ENCODE data around the gene DNM3.

Gene DNM3

DNA sequence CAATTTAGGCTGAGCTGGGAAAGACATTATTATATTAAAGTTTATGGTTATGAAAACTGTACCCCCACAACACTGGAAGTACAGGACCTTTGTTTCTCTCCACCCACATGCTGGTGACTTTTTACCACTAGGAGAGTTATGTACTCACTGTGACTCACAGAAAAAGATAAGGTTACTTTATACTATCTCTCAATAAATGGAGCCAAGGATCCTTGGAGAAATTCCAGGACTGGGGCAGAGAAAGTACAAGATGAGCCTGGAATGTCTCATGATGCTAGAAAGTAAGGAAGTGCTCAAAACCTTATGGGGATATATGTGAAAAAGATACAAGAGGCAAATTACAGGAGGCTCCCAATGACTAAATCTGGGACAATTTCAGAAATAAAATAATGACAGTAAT lies 515.3 kb downstream of the DNM3 start:
- no peak for TF ChIP-seq RAD21 (IDR thresholded peaks at IDR 0.05; ENCODE audit: low read depth)
- TF ChIP-seq, protein P1, sequence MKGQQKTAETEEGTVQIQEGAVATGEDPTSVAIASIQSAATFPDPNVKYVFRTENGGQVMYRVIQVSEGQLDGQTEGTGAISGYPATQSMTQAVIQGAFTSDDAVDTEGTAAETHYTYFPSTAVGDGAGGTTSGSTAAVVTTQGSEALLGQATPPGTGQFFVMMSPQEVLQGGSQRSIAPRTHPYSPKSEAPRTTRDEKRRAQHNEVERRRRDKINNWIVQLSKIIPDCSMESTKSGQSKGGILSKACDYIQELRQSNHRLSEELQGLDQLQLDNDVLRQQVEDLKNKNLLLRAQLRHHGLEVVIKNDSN (IDR thresholded peaks at IDR 0.05), result no peak
- no peak for TF ChIP-seq TAF1 (IDR thresholded peaks at IDR 0.05; ENCODE audit: low read depth)

DNA sequence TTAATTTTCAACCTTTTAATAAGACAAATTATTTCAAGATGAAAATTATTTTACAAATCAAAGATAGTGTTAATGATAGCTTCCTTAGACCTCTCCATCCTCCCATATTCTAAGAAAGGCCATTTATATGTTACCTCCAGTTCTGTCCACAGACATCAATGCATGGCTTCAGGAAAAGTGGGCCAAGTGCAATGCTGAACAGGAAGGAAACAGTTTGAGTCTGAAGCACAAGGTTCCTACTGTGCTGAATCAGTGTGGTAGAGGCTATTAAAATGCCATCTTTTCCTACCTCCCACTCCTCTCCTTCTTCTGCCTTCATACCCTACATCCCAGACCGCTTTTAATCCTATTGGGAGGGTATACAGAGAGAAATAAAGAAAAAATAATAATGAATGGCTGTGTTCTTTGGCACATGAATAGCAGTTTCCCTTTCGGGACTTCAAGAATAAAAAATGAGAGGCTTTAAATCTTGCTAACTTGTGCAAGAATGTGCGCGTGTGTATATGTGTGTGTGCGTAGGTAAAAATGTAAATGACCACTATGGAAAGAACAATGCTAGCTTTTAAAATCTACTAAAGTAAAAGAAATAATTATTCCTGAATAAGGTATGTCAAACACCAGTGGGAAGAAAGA lies 516.6 kb downstream of the DNM3 start:
- TF ChIP-seq EP300 (IDR thresholded peaks at IDR 0.05; ENCODE audit: borderline replicate concordance), result no peak
- no peak for TF ChIP-seq CREB1 (IDR thresholded peaks at IDR 0.05; ENCODE audit: low read depth)
- TF ChIP-seq NFIC (IDR thresholded peaks at IDR 0.05), result no peak
- TF ChIP-seq EGR1 (IDR thresholded peaks at IDR 0.05), result no peak
- TF ChIP-seq, protein P1 (IDR thresholded peaks at IDR 0.05), result no peak
- TF ChIP-seq TEAD4 (IDR thresholded peaks at IDR 0.05), result no peak; the same call in 1 of the 2 replicates
- TF ChIP-seq, protein P2, sequence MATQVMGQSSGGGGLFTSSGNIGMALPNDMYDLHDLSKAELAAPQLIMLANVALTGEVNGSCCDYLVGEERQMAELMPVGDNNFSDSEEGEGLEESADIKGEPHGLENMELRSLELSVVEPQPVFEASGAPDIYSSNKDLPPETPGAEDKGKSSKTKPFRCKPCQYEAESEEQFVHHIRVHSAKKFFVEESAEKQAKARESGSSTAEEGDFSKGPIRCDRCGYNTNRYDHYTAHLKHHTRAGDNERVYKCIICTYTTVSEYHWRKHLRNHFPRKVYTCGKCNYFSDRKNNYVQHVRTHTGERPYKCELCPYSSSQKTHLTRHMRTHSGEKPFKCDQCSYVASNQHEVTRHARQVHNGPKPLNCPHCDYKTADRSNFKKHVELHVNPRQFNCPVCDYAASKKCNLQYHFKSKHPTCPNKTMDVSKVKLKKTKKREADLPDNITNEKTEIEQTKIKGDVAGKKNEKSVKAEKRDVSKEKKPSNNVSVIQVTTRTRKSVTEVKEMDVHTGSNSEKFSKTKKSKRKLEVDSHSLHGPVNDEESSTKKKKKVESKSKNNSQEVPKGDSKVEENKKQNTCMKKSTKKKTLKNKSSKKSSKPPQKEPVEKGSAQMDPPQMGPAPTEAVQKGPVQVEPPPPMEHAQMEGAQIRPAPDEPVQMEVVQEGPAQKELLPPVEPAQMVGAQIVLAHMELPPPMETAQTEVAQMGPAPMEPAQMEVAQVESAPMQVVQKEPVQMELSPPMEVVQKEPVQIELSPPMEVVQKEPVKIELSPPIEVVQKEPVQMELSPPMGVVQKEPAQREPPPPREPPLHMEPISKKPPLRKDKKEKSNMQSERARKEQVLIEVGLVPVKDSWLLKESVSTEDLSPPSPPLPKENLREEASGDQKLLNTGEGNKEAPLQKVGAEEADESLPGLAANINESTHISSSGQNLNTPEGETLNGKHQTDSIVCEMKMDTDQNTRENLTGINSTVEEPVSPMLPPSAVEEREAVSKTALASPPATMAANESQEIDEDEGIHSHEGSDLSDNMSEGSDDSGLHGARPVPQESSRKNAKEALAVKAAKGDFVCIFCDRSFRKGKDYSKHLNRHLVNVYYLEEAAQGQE (IDR thresholded peaks at IDR 0.05; ENCODE audit: low read depth), result no peak
- TF ChIP-seq RAD21 (IDR thresholded peaks at IDR 0.05; ENCODE audit: low read depth), result no peak
- TF ChIP-seq, protein P3, sequence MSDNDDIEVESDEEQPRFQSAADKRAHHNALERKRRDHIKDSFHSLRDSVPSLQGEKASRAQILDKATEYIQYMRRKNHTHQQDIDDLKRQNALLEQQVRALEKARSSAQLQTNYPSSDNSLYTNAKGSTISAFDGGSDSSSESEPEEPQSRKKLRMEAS (IDR thresholded peaks at IDR 0.05), result no peak
- TF ChIP-seq TAF1 (IDR thresholded peaks at IDR 0.05; ENCODE audit: low read depth), result no peak
- TF ChIP-seq FOXM1 (IDR thresholded peaks at IDR 0.05; ENCODE audit: borderline replicate concordance, low read depth), result no peak
- no peak for TF ChIP-seq YY1 (IDR thresholded peaks at IDR 0.05; ENCODE audit: low read depth)
- TF ChIP-seq ZBTB7A (IDR thresholded peaks at IDR 0.05; ENCODE audit: low read depth), result no peak
- TF ChIP-seq TCF12 (IDR thresholded peaks at IDR 0.05; ENCODE audit: low read depth), result no peak
- TF ChIP-seq CEBPB (IDR thresholded peaks at IDR 0.05), result no peak

DNA sequence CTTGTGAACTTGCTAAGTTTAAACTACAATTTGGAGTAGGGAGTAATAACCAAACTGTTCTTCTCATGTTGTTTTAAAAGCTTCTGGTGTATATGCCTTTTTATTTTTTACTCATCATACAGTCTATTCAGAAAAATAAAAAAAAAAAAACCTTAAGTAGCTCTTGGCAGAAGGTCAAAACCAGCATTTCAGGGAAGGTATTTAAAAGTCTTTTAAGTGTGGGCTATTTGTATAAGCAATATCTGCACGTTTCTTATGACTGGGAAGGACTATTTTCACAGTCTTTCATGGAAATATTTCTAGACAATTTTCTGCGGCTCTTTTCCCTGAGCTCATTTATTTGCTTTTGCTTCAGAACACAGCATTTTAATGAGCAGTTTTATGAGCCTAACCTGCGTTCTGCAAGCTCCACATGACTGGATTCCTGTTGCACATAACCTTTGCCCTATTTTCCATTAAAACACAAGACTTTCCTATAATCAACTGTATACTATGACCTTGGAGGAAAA lies 518.2 kb downstream of the DNM3 start:
- peak; percentile 96 for TF ChIP-seq EP300 (IDR thresholded peaks at IDR 0.05; ENCODE audit: borderline replicate concordance)
- TF ChIP-seq FOXM1 (IDR thresholded peaks at IDR 0.05; ENCODE audit: borderline replicate concordance, low read depth), result peak; percentile 90
- peak; percentile 85 for TF ChIP-seq NFIC (IDR thresholded peaks at IDR 0.05)
- no peak for TF ChIP-seq EGR1 (IDR thresholded peaks at IDR 0.05)
- TF ChIP-seq, protein P3 (IDR thresholded peaks at IDR 0.05), result peak; percentile 29; the same call in 1 of the 2 replicates
- TF ChIP-seq ZBTB7A (IDR thresholded peaks at IDR 0.05; ENCODE audit: low read depth), result no peak
- peak; percentile 15; the same call in 1 of the 2 replicates for TF ChIP-seq RAD21 (IDR thresholded peaks at IDR 0.05; ENCODE audit: low read depth)
- peak; percentile 57 for TF ChIP-seq CEBPB (IDR thresholded peaks at IDR 0.05)
- TF ChIP-seq, protein P2 (IDR thresholded peaks at IDR 0.05; ENCODE audit: low read depth), result no peak
- TF ChIP-seq, protein P1 (IDR thresholded peaks at IDR 0.05), result peak; percentile 75
- peak; percentile 90 for TF ChIP-seq TCF12 (IDR thresholded peaks at IDR 0.05; ENCODE audit: low read depth)
- no peak for TF ChIP-seq CREB1 (IDR thresholded peaks at IDR 0.05; ENCODE audit: low read depth)
- peak; percentile 91 for TF ChIP-seq TEAD4 (IDR thresholded peaks at IDR 0.05)
- no peak for TF ChIP-seq TAF1 (IDR thresholded peaks at IDR 0.05; ENCODE audit: low read depth)
- no peak for TF ChIP-seq YY1 (IDR thresholded peaks at IDR 0.05; ENCODE audit: low read depth)

DNA sequence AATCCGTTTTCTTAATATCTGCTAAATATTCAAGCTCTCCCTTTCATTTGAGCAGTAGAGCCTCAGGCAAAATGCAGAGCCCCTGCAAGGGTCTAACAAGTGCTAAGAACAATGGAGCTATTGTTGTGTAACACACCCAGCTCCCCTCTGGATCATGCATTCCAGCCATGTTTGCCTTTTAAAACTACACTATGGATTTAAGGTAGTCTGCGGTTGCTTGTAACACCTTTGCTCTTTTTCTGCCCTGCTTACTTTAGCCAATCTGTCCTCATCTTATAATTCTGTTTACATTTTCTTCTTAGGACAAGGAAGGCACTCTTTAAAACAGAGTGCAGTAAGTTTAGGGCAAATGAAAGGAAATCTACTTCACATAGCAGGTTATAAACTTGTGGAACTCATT lies 519.2 kb downstream of the DNM3 start:
- TF ChIP-seq, protein P1 (IDR thresholded peaks at IDR 0.05), result no peak
- TF ChIP-seq, protein P2 (IDR thresholded peaks at IDR 0.05; ENCODE audit: low read depth), result no peak
- TF ChIP-seq EP300 (IDR thresholded peaks at IDR 0.05; ENCODE audit: borderline replicate concordance), result peak; percentile 73; the same call in 1 of the 2 replicates
- peak; percentile 80 for TF ChIP-seq TEAD4 (IDR thresholded peaks at IDR 0.05)
- TF ChIP-seq EGR1 (IDR thresholded peaks at IDR 0.05), result no peak
- TF ChIP-seq TAF1 (IDR thresholded peaks at IDR 0.05; ENCODE audit: low read depth), result no peak
- TF ChIP-seq YY1 (IDR thresholded peaks at IDR 0.05; ENCODE audit: low read depth), result 0 out of 2 replicates have a peak, but pooled peaks have one; percentile 33
- TF ChIP-seq CEBPB (IDR thresholded peaks at IDR 0.05), result peak; percentile 87
- TF ChIP-seq, protein P3 (IDR thresholded peaks at IDR 0.05), result 0 out of 2 replicates have a peak, but pooled peaks have one; percentile 21
- TF ChIP-seq FOXM1 (IDR thresholded peaks at IDR 0.05; ENCODE audit: borderline replicate concordance, low read depth), result 0 out of 2 replicates have a peak, but pooled peaks have one; percentile 15
